CD4-positive, CD25-positive, alpha-beta regulatory T cell (primary cell): Measurements from ENCODE around the gene SLC13A1. TPM values are rescaled to one million over a fixed set of nuclear protein-coding genes. Genes with fewer than 3 reads are reported as not detected.

Experiments used
- ATAC-seq, 2 donors: fragments of 150-1000 bp; cut with Tn5 transposase; one replicate each; pipeline ENCODE4 v1.10.0; 2021; ENCODE audit warnings: low read depth in 2 of 2, moderate number of reproducible peaks in 2 of 2, moderate library complexity in 1 of 2
- DNase-seq, 3 donors: peaks; one replicate each; pipeline versions ENCODE4 v3.0.0 to v3.0.0-alpha.2; 2012 to 2022; ENCODE audit warnings: mixed read lengths in 1 of 3
- H3K27ac ChIP-seq: one replicate; pipeline ENCODE4 v1.7.0; 2013; ENCODE audit warnings: mild to moderate bottlenecking, low read length; ENCODE audit not compliant: insufficient read depth, poor library complexity, severe bottlenecking
- H3K27me3 ChIP-seq: one replicate; pipeline ENCODE4 v1.7.0; 2013; ENCODE audit warnings: low read length; ENCODE audit not compliant: control insufficient read depth, insufficient read depth
- H3K36me3 ChIP-seq: one replicate; pipeline ENCODE4 v1.7.0; 2013; ENCODE audit warnings: mild to moderate bottlenecking, low read length, moderate library complexity; ENCODE audit not compliant: control insufficient read depth, insufficient read depth
- H3K4me1 ChIP-seq: 2 replicates; pipeline ENCODE4 v1.7.0; 2013; ENCODE audit warnings: mild to moderate bottlenecking, low read length; ENCODE audit not compliant: insufficient read depth, control insufficient read depth, poor library complexity, severe bottlenecking
- H3K4me3 ChIP-seq: one replicate; pipeline ENCODE4 v1.7.0; 2013; ENCODE audit warnings: low read depth, mild to moderate bottlenecking, low read length, moderate library complexity
- H3K9me3 ChIP-seq, 2 experiments: 1 replicate in 1 of 2; 2 replicates in 1 of 2; pipeline ENCODE4 v1.7.0; 2013; ENCODE audit warnings: low read length in 2 of 2, mild to moderate bottlenecking in 1 of 2, moderate library complexity in 1 of 2; ENCODE audit not compliant: control insufficient read depth in 2 of 2
- H3K27ac Mint-ChIP-seq, 3 donors: one replicate each; pipeline ENCODE4 v1.8.0; 2020 to 2022; ENCODE audit warnings: mild to moderate bottlenecking in 3 of 3, mixed read lengths in 3 of 3, moderate library complexity in 2 of 3
- H3K27me3 Mint-ChIP-seq: one replicate; pipeline ENCODE4 v1.8.0; 2022; ENCODE audit warnings: mild to moderate bottlenecking, mixed read lengths
- H3K36me3 Mint-ChIP-seq: one replicate; pipeline ENCODE4 v1.8.0; 2020; ENCODE audit warnings: mixed read lengths
- H3K4me1 Mint-ChIP-seq, 4 donors: one replicate each; pipeline ENCODE4 v1.8.0; 2020 to 2022; ENCODE audit warnings: mixed read lengths in 4 of 4, mild to moderate bottlenecking in 1 of 4
- H3K4me3 Mint-ChIP-seq, 4 donors: one replicate each; pipeline ENCODE4 v1.8.0; 2020 to 2022; ENCODE audit warnings: mild to moderate bottlenecking in 4 of 4, mixed read lengths in 4 of 4, moderate library complexity in 3 of 4
- H3K9me3 Mint-ChIP-seq, 7 donors: one replicate each; pipeline ENCODE4 v1.8.0; 2020 to 2022; ENCODE audit warnings: mixed read lengths in 7 of 7, mild to moderate bottlenecking in 3 of 7, moderate library complexity in 2 of 7
- polyA plus RNA-seq, 4 donors: library from polyadenylated mRNA; unstranded; fragments of 300-500 nt; fragmentation: Illumina TruSeq; gene quantifications; one replicate each; pipeline ENCODE4 v1.2.3, GENCODE V29; 2021
- total RNA-seq: library from RNA; stranded (reverse); gene quantifications from one replicate; pipeline ENCODE4 v1.2.3, GENCODE V29; 2022

The SLC13A1 gene
- total and polyA plus RNA-seq, 5 donors from 2014 or later: not detected

DNA sequence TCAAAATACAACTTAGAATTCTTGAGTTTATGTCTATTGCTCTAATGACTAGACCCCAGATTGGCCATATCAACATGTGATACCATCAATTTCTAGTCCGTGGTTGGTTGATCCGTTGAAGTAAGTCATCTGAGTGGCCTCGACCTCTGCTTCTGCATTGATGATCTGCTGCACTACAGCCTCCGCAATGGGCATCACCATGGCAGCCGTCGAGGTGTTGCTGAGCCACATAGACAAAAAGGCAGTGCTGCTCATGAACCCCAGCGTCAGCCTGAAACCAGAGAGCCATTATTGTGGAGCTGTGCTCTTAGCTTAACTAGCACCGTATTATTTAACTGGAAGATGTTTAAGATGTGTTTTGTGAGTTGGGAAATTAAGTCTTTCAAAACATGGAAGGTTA is 30.7 kb downstream of the SLC13A1 start:
- H3K27ac ChIP-seq: no peak overlapping the region
- no peaks in the 10 kb centered on the region for H3K9me3 ChIP-seq
- H3K4me3 ChIP-seq: no peak overlapping the region
- H3K4me1 ChIP-seq: no peaks in the 10 kb centered on the region
- no peaks in the 10 kb centered on the region for H3K36me3 ChIP-seq
- Mint-ChIP-seq H3K4me1 (no peaks in the 10 kb centered on the region), H3K4me3 (no peak overlapping the region), H3K9me3 (peaks cover 0 to 8% (median 0%) of the 10 kb centered on the region in 7 donors), H3K36me3 (no peaks in the 10 kb centered on the region), H3K27me3 (no peaks in the 10 kb centered on the region), H3K27ac (no peak overlapping the region)
- DNase-seq (no peak), ATAC-seq (no peak)
- H3K27me3 ChIP-seq: no peaks in the 10 kb centered on the region

DNA sequence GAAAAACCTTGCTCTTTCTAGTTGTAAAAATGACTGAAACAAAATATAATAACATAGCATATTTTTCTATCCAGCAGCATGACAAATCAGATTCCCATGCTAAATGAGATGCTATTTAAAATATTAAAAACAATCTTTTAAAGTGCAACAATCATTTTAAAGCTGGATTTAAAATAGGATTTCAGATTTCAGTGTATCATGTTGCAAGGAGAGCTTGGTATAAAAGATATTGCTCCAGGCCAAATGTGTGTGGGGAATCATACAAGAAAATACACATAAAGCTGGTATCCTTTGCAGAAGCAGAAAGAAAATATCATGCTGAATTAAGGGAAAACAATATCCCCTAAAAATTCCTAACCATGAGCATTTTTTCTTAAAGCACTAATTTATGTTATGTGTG is 42.2 kb downstream of the SLC13A1 start:
- no peaks in the 10 kb centered on the region for H3K36me3 Mint-ChIP-seq

GRCh38 chr7:123155571-123155970 is 44.2 kb downstream of the SLC13A1 start:
- Histone ChIP-seq H3K4me3 (no peak overlapping the region), H3K27ac (no peak overlapping the region), H3K9me3 (no peaks in the 10 kb centered on the region), H3K27me3 (no peaks in the 10 kb centered on the region), H3K4me1 (no peaks in the 10 kb centered on the region), H3K36me3 (no peaks in the 10 kb centered on the region)
- no peaks in the 10 kb centered on the region for H3K27me3 Mint-ChIP-seq
- H3K9me3 Mint-ChIP-seq: peaks cover 0 to 4% (median 0%) of the 10 kb centered on the region in 7 donors
- DNase-seq (no peak), ATAC-seq (no peak)
- H3K27ac Mint-ChIP-seq: no peak overlapping the region
- H3K36me3 Mint-ChIP-seq: no peaks in the 10 kb centered on the region
- H3K4me3 Mint-ChIP-seq: no peak overlapping the region
- no peaks in the 10 kb centered on the region for H3K4me1 Mint-ChIP-seq

More for the DNA sequence above, 42.2 kb downstream of the SLC13A1 start:
- H3K9me3 ChIP-seq: no peaks in the 10 kb centered on the region
- no peak overlapping the region for H3K4me3 Mint-ChIP-seq
- H3K27ac Mint-ChIP-seq: no peak overlapping the region
- DNase-seq: no peak
- no peaks in the 10 kb centered on the region for H3K4me1 Mint-ChIP-seq
- H3K36me3 ChIP-seq: no peaks in the 10 kb centered on the region
- no peaks in the 10 kb centered on the region for H3K27me3 ChIP-seq
- peaks cover 0 to 4% (median 0%) of the 10 kb centered on the region in 7 donors for H3K9me3 Mint-ChIP-seq
- no peaks in the 10 kb centered on the region for H3K27me3 Mint-ChIP-seq
- no peak overlapping the region for H3K4me3 ChIP-seq
- ATAC-seq: no peak
- no peaks in the 10 kb centered on the region for H3K4me1 ChIP-seq
- H3K27ac ChIP-seq: no peak overlapping the region

DNA sequence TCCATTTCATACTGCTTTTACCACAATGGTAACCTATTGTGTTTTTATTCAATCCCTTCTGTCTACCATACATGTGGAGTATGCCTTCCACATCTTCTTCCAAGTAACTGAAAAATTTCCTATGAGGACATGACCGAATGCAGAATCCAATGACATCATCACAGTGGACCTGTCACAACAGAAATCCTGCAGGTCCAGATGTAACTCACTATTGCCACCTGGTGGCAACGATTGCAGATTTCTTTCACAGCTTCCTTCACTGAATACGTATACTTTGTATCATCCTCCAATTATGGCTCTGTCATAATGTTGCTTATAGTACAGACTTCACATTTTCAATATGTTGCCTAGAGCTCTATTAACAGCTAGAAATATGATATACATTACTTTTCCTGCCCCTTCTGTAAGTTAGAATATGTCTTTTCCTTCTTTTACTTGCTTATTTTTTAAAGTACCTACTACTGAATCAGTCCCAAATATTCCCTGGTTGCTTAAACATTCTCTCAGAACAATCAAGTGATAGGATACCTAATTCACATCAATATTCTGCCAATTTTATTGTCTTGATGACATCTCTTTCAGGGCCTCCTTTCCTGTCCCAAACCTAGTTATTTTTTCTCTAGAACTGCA is 45.4 kb downstream of the SLC13A1 start:
- Mint-ChIP-seq H3K4me3 (no peak overlapping the region), H3K4me1 (no peaks in the 10 kb centered on the region), H3K27me3 (no peaks in the 10 kb centered on the region), H3K9me3 (peaks cover 0 to 8% (median 0%) of the 10 kb centered on the region in 7 donors), H3K36me3 (no peaks in the 10 kb centered on the region), H3K27ac (no peak overlapping the region)
- H3K4me3 ChIP-seq: no peak overlapping the region
- H3K36me3 ChIP-seq: no peaks in the 10 kb centered on the region
- ATAC-seq (peak in 1 of 2 donors; percentile 20), DNase-seq (peak in 1 of 3 donors; percentile 52)
- no peaks in the 10 kb centered on the region for H3K4me1 ChIP-seq
- no peak overlapping the region for H3K27ac ChIP-seq
- no peaks in the 10 kb centered on the region for H3K27me3 ChIP-seq
- H3K9me3 ChIP-seq: no peaks in the 10 kb centered on the region

DNA sequence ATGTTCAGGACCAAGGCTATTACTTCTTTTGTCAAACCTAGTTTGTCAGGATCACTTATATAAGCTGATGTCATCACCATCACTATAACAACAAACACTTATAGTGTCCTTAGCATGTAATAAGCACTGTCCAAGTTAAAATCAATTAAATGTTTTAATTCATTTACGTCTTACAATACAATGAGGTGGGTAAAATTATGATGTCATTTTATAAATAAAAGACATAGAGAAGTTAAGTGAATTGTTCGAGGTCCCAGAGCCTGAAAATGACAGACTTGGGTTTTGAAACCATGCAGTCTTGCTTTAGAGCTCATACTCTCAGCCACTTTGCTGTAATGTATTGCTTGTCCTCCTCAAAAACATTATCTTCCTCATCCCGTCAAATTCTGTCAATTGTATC is 48.3 kb downstream of the SLC13A1 start:
- DNase-seq: no peak
- H3K9me3 Mint-ChIP-seq: peaks cover 0 to 8% (median 4%) of the 10 kb centered on the region in 7 donors
- Histone ChIP-seq H3K27ac (no peak overlapping the region), H3K9me3 (no peaks in the 10 kb centered on the region), H3K27me3 (no peaks in the 10 kb centered on the region), H3K4me3 (no peak overlapping the region), H3K36me3 (no peaks in the 10 kb centered on the region), H3K4me1 (no peaks in the 10 kb centered on the region)
- H3K4me1 Mint-ChIP-seq: no peaks in the 10 kb centered on the region
- no peak overlapping the region for H3K27ac Mint-ChIP-seq
- no peaks in the 10 kb centered on the region for H3K36me3 Mint-ChIP-seq
- H3K27me3 Mint-ChIP-seq: no peaks in the 10 kb centered on the region
- H3K4me3 Mint-ChIP-seq: no peak overlapping the region
- ATAC-seq: no peak

GRCh38 chr7:123148813-123149212 is 51.0 kb downstream of the SLC13A1 start:
- no peak overlapping the region for H3K27ac ChIP-seq
- no peaks in the 10 kb centered on the region for H3K4me1 ChIP-seq
- Mint-ChIP-seq H3K9me3 (peaks cover 0 to 10% (median 6%) of the 10 kb centered on the region in 7 donors), H3K4me1 (no peaks in the 10 kb centered on the region), H3K27ac (no peak overlapping the region), H3K27me3 (no peaks in the 10 kb centered on the region), H3K36me3 (no peaks in the 10 kb centered on the region), H3K4me3 (no peak overlapping the region)
- no peak overlapping the region for H3K4me3 ChIP-seq
- DNase-seq (no peak), ATAC-seq (no peak)
- no peaks in the 10 kb centered on the region for H3K9me3 ChIP-seq
- no peaks in the 10 kb centered on the region for H3K36me3 ChIP-seq
- H3K27me3 ChIP-seq: no peaks in the 10 kb centered on the region

GRCh38 chr7:123143252-123144006 is 56.3 kb downstream of the SLC13A1 start:
- Histone ChIP-seq H3K36me3 (no peaks in the 10 kb centered on the region), H3K4me3 (no peak overlapping the region), H3K27me3 (no peaks in the 10 kb centered on the region), H3K9me3 (no peaks in the 10 kb centered on the region), H3K4me1 (no peaks in the 10 kb centered on the region), H3K27ac (no peak overlapping the region)
- Mint-ChIP-seq H3K4me3 (no peak overlapping the region), H3K27me3 (no peaks in the 10 kb centered on the region), H3K4me1 (no peaks in the 10 kb centered on the region), H3K9me3 (peaks cover 0 to 15% (median 7%) of the 10 kb centered on the region in 7 donors), H3K27ac (no peak overlapping the region), H3K36me3 (no peaks in the 10 kb centered on the region)
- DNase-seq (no peak), ATAC-seq (no peak)

DNA sequence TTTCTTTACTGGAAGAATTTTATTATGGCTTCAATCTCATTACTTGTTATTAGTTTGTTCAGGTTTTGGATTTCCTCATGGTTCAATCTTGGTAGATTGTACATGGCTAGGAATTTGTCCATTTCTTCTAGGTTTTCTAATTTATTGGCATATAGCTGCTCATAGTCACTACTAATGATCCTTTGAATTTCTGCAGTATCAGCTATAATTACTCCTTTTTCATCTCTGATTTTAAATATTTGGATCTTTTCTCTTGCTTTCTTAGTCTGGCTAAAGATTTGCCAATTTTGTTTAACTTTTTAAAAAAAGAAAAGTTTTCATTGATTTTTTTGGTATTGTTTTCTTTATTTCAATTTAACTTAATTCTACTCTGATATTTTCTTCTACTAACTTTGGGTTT is 59.2 kb downstream of the SLC13A1 start:
- no peaks in the 10 kb centered on the region for H3K36me3 Mint-ChIP-seq
- no peak overlapping the region for H3K4me3 Mint-ChIP-seq
- no peaks in the 10 kb centered on the region for H3K9me3 ChIP-seq
- H3K27ac ChIP-seq: no peak overlapping the region
- H3K4me1 Mint-ChIP-seq: no peaks in the 10 kb centered on the region
- no peaks in the 10 kb centered on the region for H3K27me3 ChIP-seq
- no peak for ATAC-seq
- H3K27ac Mint-ChIP-seq: no peak overlapping the region
- no peaks in the 10 kb centered on the region for H3K36me3 ChIP-seq
- H3K4me3 ChIP-seq: no peak overlapping the region
- peaks cover 0 to 19% (median 7%) of the 10 kb centered on the region in 7 donors for H3K9me3 Mint-ChIP-seq
- H3K27me3 Mint-ChIP-seq: no peaks in the 10 kb centered on the region
- no peaks in the 10 kb centered on the region for H3K4me1 ChIP-seq
- DNase-seq: no peak
